Gastrocnemius medialis (tissue), 4 donors: Measurements from ENCODE around the gene PSMC3IP.

Experiments used
- POLR2A ChIP-seq, 2 donors: fragments of 450-650 bp; IDR thresholded peaks; one replicate each; pipeline ENCODE4 v1.6.1; 2017; ENCODE audit warnings: antibody characterized with exemption in 2 of 2, mild to moderate bottlenecking in 2 of 2, moderate library complexity in 2 of 2
- TF ChIP-seq, protein P1 (sequence below), 5 experiments: fragments of 450-650 bp in 3 of 5; fragments of 200-600 bp in 2 of 5; sonication (generic) in 2 of 5; IDR thresholded peaks in 4 of 5; conservative IDR thresholded peaks in 1 of 5; 1 replicate in 4 of 5; 2 replicates in 1 of 5; pipeline ENCODE4 v1.5.1; 2016 to 2019; ENCODE audit warnings: antibody characterized with exemption in 5 of 5, mild to moderate bottlenecking in 3 of 5, moderate library complexity in 3 of 5

DNA sequence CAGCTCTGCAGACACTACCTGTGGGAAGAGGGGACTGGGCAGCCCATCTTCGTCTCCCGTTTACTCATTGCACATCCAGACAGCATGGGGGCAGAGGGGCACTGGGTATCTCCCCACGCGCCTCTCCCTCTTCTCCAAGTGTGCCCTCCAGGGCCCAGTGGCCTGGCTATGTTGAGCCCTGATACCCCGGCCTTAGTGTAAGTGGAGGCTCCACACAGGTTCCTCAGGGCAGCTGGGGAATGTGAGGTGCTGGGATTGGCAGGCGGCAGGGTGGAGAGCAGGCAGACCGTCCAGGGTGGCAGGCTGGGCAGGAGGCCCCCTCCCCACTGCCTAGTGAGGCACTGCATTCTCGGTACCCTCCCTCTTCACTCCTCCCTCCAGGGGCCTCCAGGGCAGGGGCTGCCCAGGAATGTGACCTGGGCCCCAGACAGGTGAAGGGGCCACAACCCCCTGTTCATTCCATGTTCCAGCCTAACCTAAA is 54.7 kb downstream of the PSMC3IP start:
- TF ChIP-seq, protein P1, sequence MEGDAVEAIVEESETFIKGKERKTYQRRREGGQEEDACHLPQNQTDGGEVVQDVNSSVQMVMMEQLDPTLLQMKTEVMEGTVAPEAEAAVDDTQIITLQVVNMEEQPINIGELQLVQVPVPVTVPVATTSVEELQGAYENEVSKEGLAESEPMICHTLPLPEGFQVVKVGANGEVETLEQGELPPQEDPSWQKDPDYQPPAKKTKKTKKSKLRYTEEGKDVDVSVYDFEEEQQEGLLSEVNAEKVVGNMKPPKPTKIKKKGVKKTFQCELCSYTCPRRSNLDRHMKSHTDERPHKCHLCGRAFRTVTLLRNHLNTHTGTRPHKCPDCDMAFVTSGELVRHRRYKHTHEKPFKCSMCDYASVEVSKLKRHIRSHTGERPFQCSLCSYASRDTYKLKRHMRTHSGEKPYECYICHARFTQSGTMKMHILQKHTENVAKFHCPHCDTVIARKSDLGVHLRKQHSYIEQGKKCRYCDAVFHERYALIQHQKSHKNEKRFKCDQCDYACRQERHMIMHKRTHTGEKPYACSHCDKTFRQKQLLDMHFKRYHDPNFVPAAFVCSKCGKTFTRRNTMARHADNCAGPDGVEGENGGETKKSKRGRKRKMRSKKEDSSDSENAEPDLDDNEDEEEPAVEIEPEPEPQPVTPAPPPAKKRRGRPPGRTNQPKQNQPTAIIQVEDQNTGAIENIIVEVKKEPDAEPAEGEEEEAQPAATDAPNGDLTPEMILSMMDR (IDR thresholded peaks at IDR 0.05 in 4 of 5, conservative IDR thresholded peaks at IDR 0.05 in 1 of 5), result no peak
- no peak for TF ChIP-seq POLR2A (IDR thresholded peaks at IDR 0.05)
